T-helper 2 cell treated with Interferon-gamma antibody and Interleukin-4, amounts not matched to agents 100 ng/mL and 5 ng/mL, for 36 hours (primary cell): ENCODE data around the gene TPMT. TPM values are rescaled to one million over a fixed set of nuclear protein-coding genes. Genes with fewer than 3 reads are reported as not detected.

Experiments
- intact Hi-C: fragments of 100-400 bp; cut with micrococcal nuclease; formaldehyde crosslinking; loops from one replicate; pipeline ENCODE4 v1.15.1; 2023
- total RNA-seq: library from RNA; stranded (reverse); gene quantifications from 2 replicates; pipeline ENCODE4 v1.2.3, GENCODE V29; 2022

Gene TPMT
- total RNA-seq, 1 donor from 2014 or later: 7.1 TPM

DNA sequence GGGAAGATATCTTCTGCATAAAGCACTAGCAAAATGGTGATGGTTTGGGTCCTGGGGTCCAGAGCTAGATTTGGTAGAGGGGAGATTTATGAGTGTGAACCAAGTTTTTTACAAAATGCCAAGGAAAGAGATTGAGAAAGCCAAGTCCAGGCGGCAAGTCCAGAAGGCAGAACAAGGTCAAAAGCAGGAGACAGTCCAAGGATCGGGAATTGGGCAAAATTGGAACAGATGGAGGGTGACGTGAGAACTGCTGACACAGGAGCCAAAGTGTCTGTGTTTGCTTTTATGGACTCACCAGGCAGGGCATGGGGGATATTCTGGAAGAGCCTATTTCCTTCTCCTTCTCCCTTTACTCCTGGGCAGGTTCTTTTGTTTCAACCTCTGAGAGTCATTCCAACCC lies 36.5 kb downstream of the TPMT start:
- intact Hi-C loops: no loop called here

DNA sequence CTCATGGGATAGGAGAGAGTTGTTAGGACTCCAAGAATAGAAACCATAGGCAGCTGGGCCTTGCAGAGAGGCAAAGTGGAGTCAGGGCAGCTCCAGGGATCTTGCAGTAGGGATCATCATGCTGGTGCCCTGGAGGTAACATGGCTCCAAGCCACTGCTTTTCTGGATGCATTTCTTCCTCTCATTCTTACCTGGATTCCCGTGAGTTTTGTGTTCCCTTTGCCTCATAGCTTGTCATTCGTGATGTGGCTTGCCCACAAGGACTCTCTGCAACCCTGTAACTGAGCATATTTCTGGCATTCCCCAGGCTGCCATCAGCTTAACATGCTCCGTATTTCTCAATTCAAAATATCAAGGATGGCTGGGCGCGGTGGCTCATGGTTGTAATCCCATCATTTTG lies 37.7 kb downstream of the TPMT start:
- intact Hi-C loops: no loop called here

DNA sequence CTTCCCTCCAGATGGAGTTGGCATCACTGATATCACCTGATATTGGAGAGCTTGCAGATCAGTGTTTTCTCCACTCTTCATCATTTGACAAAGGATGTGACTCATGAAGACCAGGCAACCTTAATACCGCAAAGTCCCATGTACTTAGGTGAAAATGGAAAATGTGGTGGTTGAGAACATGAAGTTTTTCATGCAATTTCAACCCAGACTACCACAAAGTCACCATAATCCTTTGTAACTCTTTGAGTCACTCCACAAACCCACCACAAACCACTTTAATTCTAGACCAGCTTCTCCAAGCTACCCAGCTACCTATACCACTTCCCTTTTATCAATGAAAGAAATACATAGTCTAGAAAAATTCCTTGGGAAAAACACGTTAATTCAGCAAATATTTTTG lies 39.5 kb downstream of the TPMT start:
- intact Hi-C loops: no loop called here

DNA sequence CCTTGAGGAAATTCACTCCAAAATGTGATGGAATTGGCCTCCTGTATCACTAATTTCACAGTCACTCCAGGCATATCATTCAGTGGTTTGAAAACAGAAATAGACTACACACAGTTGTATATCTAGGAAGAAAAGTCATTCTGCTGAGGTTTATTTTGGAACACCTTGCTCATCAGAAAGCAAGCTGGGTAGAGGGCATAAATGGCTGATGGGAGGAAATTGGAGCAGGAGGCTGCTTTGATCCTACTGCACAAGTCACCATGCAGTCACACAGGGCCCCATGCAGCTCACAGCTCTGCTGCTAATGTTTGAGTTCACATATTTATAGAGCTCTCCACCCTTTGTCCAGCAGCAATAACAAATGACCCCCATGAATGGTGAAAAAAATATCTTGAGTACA lies 44.7 kb downstream of the TPMT start:
- intact Hi-C loops: no loop called here

DNA sequence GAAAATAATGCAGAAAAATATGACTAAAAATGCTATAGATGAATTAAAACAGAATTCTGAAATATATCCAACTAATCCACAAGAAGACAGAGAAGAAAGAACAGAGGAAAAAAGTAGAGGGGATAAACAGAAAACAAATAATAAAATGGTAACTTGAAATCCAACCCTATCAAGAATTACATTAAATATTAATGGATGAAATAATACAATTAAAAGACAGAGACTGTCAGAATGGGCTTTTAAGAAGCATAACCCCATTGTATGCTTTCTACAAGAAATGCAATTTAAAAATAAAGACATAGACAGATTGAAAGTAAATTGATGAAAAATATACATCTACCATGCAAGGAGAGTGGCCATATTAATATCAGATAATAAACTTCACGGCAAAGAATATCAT lies 47.8 kb downstream of the TPMT start:
- intact Hi-C loops: no loop called here

DNA sequence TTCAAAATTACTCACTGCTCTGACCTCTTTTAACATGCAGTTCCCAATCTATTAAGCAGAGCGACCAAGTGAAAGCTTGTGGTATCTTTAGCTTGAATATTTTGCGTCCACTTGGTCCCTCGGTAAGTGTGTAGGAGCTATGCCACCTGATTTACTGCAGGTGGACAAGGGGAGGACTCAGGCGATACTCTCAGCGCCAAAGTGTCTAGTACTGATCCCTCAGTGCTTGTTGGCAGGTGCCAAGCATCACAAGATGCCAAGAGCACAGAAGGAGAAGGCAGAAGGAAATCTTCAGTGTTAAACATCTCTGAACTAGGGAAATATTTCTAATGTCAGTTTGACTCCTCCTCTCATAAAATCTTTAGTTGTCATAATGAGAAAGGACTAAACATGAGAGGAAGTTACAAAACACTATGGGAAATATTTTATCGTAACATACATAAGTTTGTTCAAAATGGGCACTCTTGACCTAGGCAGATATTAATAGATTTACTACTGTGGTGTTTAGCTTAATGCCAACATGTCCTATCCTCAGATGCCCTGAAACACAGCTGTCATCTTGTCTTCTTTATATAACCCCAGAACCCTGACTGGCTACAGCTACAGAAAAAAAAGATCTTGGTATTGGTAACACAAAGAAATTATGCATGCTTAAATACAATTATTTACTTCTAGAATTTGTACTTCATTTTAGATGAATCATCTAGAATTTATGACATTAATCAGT lies 51.9 kb downstream of the TPMT start:
- intact Hi-C loops: no loop called here

DNA sequence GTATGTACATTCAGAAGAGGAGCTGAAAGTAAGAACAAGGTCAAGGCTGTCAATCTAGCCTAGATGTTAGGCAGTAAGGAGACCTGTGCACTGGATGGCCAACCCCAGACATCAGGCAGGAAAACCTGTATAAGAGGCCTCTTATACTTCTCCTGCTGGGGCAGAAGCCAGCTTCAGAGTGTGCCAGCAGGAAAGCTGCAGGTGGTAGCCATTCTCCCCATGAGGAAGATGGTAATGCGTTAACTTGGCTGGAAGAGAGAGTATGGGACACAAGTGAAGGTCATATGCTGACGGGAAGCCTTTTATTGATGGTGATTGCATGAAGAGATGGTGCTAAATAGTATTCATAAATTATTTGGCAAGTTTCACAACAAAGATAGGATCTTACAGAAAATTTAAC lies 53.0 kb downstream of the TPMT start:
- intact Hi-C loops: no loop called here

DNA sequence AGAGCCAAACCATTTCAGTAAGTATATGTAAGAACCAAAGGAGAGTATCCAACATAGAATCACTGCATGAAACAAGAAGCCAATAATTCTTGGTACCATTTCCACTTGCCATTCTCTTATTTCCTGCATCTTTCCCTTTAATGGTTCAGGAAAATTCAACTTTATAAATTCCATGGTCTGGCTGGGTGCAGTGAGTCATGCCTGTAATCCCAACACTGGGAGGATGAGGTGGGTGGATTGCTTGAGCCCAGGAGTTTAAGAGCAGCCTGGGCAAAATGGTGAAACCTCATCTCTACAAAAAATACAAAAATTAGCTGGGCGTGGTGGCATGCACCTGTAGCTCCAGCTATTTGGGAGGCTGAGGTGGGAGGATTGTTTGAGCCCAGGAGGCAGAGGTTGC lies 53.6 kb downstream of the TPMT start:
- intact Hi-C loops: no loop called here

DNA sequence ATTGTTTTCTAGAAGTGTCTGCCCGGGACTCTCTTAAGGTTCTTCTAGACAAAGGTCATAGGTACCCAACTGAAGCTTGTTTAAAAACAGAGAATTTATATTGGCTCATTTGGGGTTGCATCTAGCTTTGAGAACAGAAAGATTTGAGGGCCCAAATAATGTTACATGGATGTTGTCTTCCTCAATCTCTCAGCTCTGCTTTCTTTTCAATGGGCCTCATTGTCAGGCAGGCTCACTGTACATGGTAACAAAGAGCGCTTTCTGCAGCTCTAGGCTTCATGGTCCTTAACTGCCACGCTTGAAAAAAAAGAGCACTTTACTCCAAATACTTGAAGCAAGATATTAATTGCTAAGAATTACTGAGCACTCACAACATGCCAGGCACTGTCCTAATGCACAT lies 54.6 kb downstream of the TPMT start:
- intact Hi-C loops: no loop called here

DNA sequence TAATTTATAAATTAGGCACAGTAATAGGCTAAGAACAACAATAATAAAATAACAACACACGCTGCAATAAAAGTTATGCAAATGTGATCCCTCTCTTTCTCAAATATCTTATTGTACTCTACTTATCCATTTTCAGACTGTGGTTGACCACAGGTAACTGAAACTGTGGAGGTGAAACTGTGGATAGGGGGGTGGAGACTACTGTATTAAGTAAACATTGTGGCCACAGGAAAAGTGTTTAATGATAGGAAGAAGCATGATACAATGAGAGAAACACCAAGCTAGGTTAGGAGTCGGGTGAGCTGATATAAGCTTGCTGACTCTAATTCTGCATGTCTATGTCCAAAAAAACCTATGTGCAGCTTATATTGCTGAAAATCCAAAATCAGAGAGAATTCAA lies 55.4 kb downstream of the TPMT start:
- intact Hi-C loops: no loop called here

DNA sequence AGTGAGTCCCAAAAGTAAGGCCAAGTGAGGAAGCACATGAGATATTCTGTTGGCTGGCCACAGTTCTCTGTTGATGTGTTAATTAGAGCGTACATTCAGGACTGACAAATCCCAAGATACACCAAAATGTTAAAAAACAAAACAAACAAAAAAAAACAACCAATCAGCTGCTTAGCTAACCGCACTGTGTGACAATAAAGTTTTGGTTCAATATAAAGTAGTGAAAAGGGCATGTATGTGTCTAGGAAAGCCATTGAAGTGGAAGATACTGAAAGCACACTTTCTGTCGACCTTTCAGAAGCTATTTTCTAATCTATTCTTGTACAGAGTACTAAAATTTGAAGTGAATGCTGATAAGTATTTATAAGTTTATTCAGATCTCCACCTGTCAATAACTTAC lies 58.5 kb downstream of the TPMT start:
- intact Hi-C loops: no loop called here

DNA sequence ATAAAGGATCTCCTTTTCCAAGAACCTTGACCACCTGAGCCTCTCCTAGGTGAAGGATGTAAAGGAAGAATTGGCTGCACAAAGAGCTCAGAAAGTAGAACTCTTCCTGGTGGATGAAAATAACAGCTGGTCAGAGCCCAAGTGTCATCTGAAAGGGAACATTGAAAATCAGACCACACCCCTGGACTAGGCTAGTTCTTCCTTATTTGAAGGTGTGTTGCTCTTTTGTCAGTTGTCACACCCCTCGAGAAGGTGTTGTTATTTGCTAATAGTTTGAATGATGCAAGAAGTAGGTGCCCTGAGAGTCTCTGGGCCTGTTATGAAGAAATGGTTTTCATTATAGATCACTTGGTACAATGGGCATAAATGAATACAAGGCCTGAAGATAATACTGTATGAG lies 63.5 kb downstream of the TPMT start:
- intact Hi-C loops: no loop called here

DNA sequence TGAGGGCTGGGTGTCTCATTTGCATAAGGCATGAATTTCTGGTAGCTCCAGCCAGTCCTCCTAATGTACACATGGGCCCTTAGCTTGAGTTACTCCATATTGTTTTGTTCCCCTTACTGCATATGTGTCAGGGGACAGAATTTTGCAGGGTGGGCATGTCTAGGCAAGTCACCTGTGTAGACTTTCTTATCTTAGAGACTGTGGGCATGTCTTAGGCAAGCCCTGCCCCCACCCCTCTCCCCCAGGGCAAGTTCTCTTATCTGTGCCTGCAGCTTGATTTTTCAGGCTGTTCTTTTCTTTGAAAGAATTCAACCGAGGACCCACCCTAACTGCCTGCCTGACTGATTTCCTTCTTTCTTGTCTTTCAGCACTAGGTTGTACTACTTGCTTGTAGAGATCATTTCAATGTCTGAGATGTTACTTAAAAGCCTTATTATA lies 64.5 kb downstream of the TPMT start:
- intact Hi-C loops: no loop called here

DNA sequence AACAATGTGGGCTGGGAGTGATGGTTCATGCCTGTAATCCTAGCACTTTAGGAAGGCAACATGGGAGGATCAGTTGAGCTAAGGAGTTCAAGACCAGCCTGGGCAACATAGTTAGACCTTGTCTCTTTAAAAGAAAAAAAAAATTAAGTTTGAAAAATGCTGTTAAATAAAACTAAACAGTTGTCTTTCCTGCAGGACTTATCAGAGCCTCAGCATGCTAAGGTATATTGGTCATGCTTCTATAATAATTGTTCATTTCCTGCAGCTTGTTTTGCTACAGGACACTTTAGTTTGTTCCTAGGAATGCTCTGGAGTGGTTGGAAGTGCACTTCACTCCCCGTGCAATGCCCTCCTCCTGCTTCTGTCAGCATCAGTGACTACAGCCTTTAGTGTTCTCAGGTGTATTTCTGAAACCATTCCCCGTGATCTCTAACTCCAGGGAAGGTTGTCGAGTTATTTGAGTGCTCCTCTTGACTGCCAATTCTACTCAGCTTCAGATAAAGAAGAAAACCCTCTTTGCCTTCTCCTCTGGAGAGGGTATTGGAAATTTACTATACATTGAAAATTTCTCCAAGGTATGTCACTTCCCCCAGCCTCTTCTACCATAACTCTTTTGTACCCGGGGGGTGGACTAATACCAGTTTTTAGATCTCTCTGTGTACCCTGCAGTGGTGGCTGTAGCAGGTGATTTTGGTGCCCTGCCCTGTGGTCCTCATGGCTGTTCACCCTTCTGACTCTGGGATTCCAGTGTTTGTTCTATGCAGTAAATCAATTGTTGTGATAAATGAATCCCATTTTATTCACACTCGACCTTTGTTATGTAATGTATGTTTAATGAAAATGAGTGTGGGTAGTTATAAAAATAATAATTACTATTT lies 66.2 kb downstream of the TPMT start:
- intact Hi-C loops: no loop called here

DNA sequence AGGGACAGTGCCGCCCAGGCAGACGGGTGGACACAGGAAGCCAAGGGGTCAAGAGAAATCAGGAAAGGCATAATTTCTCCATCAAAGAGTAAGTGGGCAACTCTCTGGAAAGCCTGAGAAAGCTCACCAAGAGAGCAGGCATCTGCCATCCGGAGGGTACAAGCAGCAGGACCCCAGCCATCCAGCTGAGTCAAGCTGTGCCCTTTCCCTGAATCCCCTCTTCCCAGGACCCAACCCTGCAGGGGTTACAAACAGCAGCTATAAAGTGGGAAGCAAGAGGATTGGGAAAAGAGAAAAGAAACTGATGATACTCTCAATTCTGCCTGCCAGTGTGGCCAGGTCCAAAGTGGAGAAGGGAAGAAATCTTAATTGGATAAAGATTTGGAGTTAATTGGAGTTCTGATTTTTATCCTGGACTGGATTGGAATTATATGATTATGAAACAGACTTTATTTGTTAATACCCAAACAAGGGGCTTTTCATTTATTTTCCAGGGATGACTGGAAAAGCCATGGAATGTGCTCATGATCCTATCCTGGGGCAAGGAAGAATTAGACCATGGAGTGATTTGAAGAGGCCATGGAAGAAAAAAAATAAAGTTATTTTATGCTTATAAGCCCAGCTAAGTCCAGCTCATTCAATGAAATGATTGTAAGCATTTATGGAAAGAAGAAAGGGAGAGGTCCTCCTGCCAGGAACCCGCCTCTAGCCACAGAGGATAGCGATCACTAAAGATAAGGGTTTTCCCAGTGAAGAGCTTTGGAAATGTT lies 67.3 kb downstream of the TPMT start:
- intact Hi-C loops: no loop called here

DNA sequence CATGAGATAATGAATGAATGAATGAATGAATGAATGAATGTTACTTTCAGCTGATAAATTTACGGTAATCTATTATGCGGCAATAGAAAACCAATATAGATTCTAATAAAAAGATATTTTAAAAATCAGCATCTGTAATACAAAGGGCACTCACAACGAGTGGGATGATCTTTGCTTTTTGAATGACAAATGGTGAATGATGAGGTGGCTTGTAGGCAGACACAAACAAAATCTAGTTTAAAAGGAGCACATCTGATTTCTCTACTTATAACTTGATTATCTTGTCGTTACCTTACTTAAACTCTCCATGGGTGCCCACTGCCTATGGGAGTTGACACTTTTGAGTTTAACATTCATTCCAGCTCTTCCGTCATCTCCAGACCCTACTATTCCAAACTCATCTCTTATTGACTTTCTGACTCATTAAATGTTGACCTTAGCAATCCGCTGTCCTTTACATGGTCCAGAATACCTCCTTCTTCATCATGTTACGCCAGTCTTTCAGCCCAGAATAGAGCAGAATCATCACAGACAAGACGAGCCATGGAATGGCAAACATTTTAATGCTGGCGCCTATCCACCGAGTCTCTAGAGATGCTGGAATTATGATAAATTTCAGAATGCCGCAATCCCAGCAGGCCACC lies 73.7 kb downstream of the TPMT start:
- intact Hi-C loops: no loop called here

DNA sequence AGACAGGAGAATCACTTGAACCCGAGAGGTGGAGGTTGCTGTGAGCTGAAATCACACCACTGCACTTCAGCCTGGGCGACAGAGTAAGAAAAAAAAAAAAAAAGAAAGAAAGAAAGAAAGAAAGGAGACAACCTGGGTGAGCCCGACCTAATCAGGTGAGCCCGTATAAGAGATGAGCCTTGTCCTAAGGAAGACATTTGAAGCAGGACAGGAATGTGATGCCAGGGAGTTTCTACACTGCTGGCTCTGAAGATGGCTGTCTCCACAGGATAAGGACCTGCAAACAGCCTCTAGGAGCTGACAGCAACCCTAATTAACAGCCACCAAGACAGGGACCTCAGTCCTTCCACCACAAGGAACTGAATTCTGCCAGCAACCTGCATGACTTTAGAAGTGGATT lies 74.3 kb downstream of the TPMT start:
- intact Hi-C loops: no loop called here

DNA sequence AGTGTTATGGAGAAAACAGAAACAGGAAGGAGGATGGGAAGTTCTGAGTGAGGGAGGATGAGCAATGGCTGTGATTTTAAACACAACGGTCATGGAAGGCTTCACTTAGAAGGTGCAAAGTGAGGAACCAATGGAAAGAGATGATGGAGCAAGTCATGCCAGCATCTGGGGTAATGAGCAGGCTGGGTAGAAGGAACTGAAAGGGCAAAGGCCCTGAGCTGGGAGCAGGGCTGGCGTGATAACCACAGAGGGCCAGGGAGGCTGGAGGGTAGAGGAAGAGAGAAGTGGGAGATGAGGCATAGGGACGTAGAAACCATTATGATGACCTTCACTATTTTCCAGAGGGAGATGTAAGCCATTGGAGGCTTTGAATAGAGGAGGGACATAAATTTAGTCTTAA lies 76.0 kb downstream of the TPMT start:
- intact Hi-C loops: no loop called here
